HepG2 (cell line): ENCODE data around the gene RYR2.

Source experiments
- CEBPB ChIP-seq: IDR thresholded peaks from 2 replicates; pipeline ENCODE4 v1.6.1; 2011; ENCODE audit warnings: low read depth, low read length, improper control_type of control experiment, borderline replicate concordance
- NBN ChIP-seq: fragments of 450-650 bp; conservative IDR thresholded peaks from 2 replicates; pipeline ENCODE4 v1.6.1; 2017
- TCF12 ChIP-seq, 2 experiments: fragments of 450-650 bp in 1 of 2; sonication (generic) in 1 of 2; formaldehyde crosslinking in 1 of 2; IDR thresholded peaks; 2 replicates each; pipeline versions ENCODE4 v1.6.1 to v1.8.0; 2017 to 2022; ENCODE audit warnings: antibody characterized with exemption in 1 of 2, mild to moderate bottlenecking in 1 of 2, missing genetic modification reagents in 1 of 2, moderate library complexity in 1 of 2
- ZNF598 ChIP-seq: sonication (generic); formaldehyde crosslinking; IDR thresholded peaks from 2 replicates; pipeline ENCODE4 v1.5.1; 2020; ENCODE audit warnings: mild to moderate bottlenecking, missing genetic modification reagents, borderline replicate concordance

DNA sequence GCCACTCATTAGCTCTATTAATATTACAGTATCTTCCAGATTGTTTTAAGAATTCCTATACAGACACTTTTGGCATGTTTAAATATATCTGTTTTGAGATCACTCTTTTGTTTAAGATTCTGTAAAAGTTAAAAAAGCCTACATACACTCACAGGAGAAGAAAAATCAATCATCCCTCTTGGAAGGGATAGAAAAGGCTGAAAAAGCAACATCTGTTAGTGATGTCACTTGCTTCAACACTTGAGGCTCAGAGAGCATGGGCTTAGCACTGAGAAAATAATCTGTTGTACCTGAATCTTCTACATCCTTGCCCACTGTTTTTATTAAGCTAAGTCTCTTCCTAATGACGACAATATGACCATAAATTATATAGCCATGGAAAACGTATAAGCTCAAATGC, 721.8 kb downstream of the RYR2 start:
- no peak for TF ChIP-seq CEBPB
- no peak for TF ChIP-seq ZNF598 (CRISPR knock-in tag)
- no peak for TF ChIP-seq TCF12 (IDR thresholded peaks at IDR 0.05)
- no peak for TF ChIP-seq TCF12 (CRISPR knock-in tag; IDR thresholded peaks at IDR 0.05)
- TF ChIP-seq NBN: no peak
